WTC11 (cell line): ENCODE data around the gene FHAD1. TPM values are rescaled to one million over a fixed set of nuclear protein-coding genes. Genes with fewer than 3 reads are reported as not detected.

Experiments
- ATAC-seq: fragments of 200-7000 bp; cut with Tn5 transposase; 2 replicates; pipeline ENCODE4 v1.10.0; 2021; ENCODE audit warnings: mild to moderate bottlenecking, moderate library complexity
- CTCF ChIA-PET: fragments of 300-600 bp; sonication (Branson Sonifier 250); formaldehyde crosslinking; loops from one replicate; lab custom pipeline; 2021; ENCODE audit warnings: antibody characterized with exemption; lab: Charles Lee
- POLR2A ChIA-PET: fragments of 350-600 bp; sonication (Branson Sonifier 250); formaldehyde crosslinking; loops from one replicate; lab custom pipeline; 2021; ENCODE audit warnings: antibody characterized with exemption; lab: Charles Lee
- DNase-seq: peaks from one replicate; pipeline ENCODE4 v3.0.0; 2021; ENCODE audit warnings: low spot score
- H3K27ac Mint-ChIP-seq: 2 replicates; pipeline ENCODE4 v1.8.0; 2021; ENCODE audit warnings: mixed read lengths
- H3K27me3 Mint-ChIP-seq: 2 replicates; pipeline ENCODE4 v1.8.0; 2021; ENCODE audit warnings: low read depth, mild to moderate bottlenecking, moderate library complexity, mixed read lengths
- H3K36me3 Mint-ChIP-seq: 2 replicates; pipeline ENCODE4 v1.8.0; 2021; ENCODE audit warnings: mixed read lengths
- H3K4me1 Mint-ChIP-seq: 2 replicates; pipeline ENCODE4 v1.8.0; 2022; ENCODE audit warnings: mixed read lengths
- H3K4me3 Mint-ChIP-seq: 2 replicates; pipeline ENCODE4 v1.8.0; 2021; ENCODE audit warnings: mild to moderate bottlenecking, moderate library complexity, mixed read lengths
- H3K9me3 Mint-ChIP-seq: 2 replicates; pipeline ENCODE4 v1.8.0; 2021; ENCODE audit warnings: mixed read lengths
- ETV6 ChIP-seq: sonication (generic); formaldehyde crosslinking; IDR thresholded peaks from 2 replicates; pipeline ENCODE4 v1.8.1; 2022; ENCODE audit warnings: mild to moderate bottlenecking, missing genetic modification reagents
- FOXK1 ChIP-seq: sonication (generic); formaldehyde crosslinking; IDR thresholded peaks from 2 replicates; pipeline ENCODE4 v1.8.0; 2022; ENCODE audit warnings: mild to moderate bottlenecking, moderate library complexity, missing genetic modification reagents
- GTF2I ChIP-seq: fragments of 250-450 bp; sonication (Bioruptor Pico); conservative IDR thresholded peaks from 2 replicates; pipeline ENCODE4 v1.4.0; 2021; ENCODE audit warnings: mild to moderate bottlenecking
- JAZF1 ChIP-seq: fragments of 250-450 bp; sonication (Bioruptor Pico); IDR thresholded peaks from 2 replicates; pipeline ENCODE4 v1.9.0; 2021; ENCODE audit warnings: moderate library complexity, mild to moderate bottlenecking, inconsistent platforms
- NR1H2 ChIP-seq: sonication (generic); formaldehyde crosslinking; IDR thresholded peaks from 2 replicates; pipeline ENCODE4 v1.9.0; 2021; ENCODE audit warnings: mild to moderate bottlenecking, moderate library complexity, missing genetic modification reagents
- PRRX2 ChIP-seq: fragments of 250-450 bp; sonication (Bioruptor Pico); IDR thresholded peaks from 2 replicates; pipeline ENCODE4 v1.8.0; 2021; ENCODE audit warnings: mild to moderate bottlenecking
- SP1 ChIP-seq: sonication (generic); formaldehyde crosslinking; conservative IDR thresholded peaks from 2 replicates; pipeline ENCODE4 v1.8.1; 2022; ENCODE audit warnings: missing genetic modification reagents
- ZNF423 ChIP-seq: fragments of 250-450 bp; sonication (Bioruptor Pico); IDR thresholded peaks from 2 replicates; pipeline ENCODE4 v2.1.2; 2022; ENCODE audit warnings: mild to moderate bottlenecking, moderate library complexity
- total RNA-seq: library from RNA; stranded (reverse); gene quantifications from 3 replicates; pipeline ENCODE4 v1.2.3, GENCODE V29; 2021
- TF ChIP-seq, protein P1 (sequence below): sonication (generic); formaldehyde crosslinking; IDR thresholded peaks from 2 replicates; pipeline ENCODE4 v1.8.0; 2023; ENCODE audit warnings: missing genetic modification reagents
- TF ChIP-seq, protein P2 (sequence below): sonication (generic); formaldehyde crosslinking; IDR thresholded peaks from 2 replicates; pipeline ENCODE4 v1.8.1; 2023; ENCODE audit warnings: mild to moderate bottlenecking, missing genetic modification reagents, moderate library complexity
- TF ChIP-seq, protein P3 (sequence below): sonication (generic); formaldehyde crosslinking; IDR thresholded peaks from 2 replicates; pipeline ENCODE4 v1.8.1; 2023; ENCODE audit warnings: mild to moderate bottlenecking, missing genetic modification reagents
- TF ChIP-seq, protein P4 (sequence below): fragments of 200-600 bp; IDR thresholded peaks from 2 replicates; pipeline ENCODE4 v1.8.0; 2022; ENCODE audit warnings: antibody characterized with exemption
- TF ChIP-seq, protein P5 (sequence below): sonication (generic); formaldehyde crosslinking; IDR thresholded peaks from 2 replicates; pipeline ENCODE4 v1.8.1; 2023; ENCODE audit warnings: mild to moderate bottlenecking, missing genetic modification reagents
- TF ChIP-seq, protein P6 (sequence below): sonication (generic); formaldehyde crosslinking; IDR thresholded peaks from 2 replicates; pipeline ENCODE4 v1.8.1; 2023; ENCODE audit warnings: mild to moderate bottlenecking, missing genetic modification reagents, borderline replicate concordance
- TF ChIP-seq, protein P7 (sequence below): sonication (generic); formaldehyde crosslinking; IDR thresholded peaks from 2 replicates; pipeline ENCODE4 v1.8.0; 2022; ENCODE audit warnings: mild to moderate bottlenecking, missing genetic modification reagents

The FHAD1 gene
- total RNA-seq, 1 experiment from 2014 or later, result 3.0 TPM

DNA sequence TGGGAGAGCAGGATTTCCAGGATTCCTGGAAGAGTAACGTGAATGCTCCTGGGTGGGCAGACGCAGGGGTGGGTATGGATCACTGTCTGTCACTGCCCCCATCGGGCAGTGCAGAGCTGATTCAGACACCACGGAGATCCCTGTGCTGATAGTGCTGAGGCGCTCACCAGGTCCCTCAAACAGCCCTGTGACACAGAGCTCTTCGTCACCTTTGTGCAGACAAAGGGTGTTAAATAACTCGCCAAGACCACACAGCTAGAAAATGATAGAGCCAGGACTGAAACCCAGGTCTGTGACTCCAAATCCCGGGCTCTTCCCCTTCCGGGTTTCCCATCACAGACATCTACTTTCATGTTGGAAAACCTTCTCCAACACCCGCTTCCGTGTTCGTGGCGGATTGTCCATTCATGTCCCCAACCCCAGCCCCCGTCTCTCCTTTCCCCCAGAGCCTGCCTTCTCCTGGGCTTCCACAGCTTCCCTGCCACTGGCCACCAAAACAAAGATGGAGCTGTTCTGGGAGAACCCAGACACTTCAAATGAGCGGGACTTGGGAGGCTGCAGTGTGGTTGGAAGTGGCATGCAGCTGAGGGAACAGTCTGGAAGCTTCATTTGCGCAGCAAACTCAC, 165.3 kb downstream of the FHAD1 start (continued):
- TF ChIP-seq, protein P1, sequence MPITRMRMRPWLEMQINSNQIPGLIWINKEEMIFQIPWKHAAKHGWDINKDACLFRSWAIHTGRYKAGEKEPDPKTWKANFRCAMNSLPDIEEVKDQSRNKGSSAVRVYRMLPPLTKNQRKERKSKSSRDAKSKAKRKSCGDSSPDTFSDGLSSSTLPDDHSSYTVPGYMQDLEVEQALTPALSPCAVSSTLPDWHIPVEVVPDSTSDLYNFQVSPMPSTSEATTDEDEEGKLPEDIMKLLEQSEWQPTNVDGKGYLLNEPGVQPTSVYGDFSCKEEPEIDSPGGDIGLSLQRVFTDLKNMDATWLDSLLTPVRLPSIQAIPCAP, result no peak

DNA sequence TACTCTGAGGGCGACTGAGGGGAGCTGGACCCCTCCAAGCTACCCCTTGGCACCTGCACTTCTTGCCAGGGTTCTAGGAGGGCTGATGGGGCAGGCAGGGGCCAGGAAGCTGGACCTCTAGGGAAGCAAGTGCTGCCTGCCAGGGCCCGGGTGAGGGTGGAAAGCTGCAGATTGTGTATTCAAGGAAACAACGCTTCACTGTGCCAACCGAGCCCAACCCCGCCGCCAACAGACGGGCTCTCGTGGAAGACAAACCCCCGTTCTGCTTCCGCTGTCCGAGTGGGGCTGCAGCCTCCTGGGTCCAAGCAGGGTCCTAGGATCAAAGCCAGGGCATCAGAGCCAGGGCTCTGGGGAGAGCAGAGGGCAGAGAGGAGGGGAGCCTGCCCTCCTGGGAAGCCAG, 165.8 kb downstream of the FHAD1 start:
- DNase-seq, result no peak
- Mint-ChIP-seq H3K36me3 (no peaks in the 10 kb centered on the region), H3K4me1 (peaks cover 26% of the 10 kb centered on the region), H3K9me3 (no peaks in the 10 kb centered on the region)
- CTCF ChIA-PET, result interaction anchor here (0.9 to 1.4 kb wide), 2 partner anchors 18 to 284 kb away, joined by 3 to 7 read pairs; no protein-coding TSS in a partner anchor
- POLR2A ChIA-PET, result no interaction called here
- TF ChIP-seq NR1H2 (CRISPR knock-in tag), result no peak
- TF ChIP-seq, protein P2, sequence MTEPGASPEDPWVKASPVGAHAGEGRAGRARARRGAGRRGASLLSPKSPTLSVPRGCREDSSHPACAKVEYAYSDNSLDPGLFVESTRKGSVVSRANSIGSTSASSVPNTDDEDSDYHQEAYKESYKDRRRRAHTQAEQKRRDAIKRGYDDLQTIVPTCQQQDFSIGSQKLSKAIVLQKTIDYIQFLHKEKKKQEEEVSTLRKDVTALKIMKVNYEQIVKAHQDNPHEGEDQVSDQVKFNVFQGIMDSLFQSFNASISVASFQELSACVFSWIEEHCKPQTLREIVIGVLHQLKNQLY, result no peak
- TF ChIP-seq, protein P3, sequence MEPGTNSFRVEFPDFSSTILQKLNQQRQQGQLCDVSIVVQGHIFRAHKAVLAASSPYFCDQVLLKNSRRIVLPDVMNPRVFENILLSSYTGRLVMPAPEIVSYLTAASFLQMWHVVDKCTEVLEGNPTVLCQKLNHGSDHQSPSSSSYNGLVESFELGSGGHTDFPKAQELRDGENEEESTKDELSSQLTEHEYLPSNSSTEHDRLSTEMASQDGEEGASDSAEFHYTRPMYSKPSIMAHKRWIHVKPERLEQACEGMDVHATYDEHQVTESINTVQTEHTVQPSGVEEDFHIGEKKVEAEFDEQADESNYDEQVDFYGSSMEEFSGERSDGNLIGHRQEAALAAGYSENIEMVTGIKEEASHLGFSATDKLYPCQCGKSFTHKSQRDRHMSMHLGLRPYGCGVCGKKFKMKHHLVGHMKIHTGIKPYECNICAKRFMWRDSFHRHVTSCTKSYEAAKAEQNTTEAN (CRISPR knock-in tag), result no peak
- TF ChIP-seq, protein P4, sequence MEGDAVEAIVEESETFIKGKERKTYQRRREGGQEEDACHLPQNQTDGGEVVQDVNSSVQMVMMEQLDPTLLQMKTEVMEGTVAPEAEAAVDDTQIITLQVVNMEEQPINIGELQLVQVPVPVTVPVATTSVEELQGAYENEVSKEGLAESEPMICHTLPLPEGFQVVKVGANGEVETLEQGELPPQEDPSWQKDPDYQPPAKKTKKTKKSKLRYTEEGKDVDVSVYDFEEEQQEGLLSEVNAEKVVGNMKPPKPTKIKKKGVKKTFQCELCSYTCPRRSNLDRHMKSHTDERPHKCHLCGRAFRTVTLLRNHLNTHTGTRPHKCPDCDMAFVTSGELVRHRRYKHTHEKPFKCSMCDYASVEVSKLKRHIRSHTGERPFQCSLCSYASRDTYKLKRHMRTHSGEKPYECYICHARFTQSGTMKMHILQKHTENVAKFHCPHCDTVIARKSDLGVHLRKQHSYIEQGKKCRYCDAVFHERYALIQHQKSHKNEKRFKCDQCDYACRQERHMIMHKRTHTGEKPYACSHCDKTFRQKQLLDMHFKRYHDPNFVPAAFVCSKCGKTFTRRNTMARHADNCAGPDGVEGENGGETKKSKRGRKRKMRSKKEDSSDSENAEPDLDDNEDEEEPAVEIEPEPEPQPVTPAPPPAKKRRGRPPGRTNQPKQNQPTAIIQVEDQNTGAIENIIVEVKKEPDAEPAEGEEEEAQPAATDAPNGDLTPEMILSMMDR, result no peak
- no peak for TF ChIP-seq SP1 (CRISPR knock-in tag)
- TF ChIP-seq ZNF423 (CRISPR knock-in tag), result no peak
- TF ChIP-seq ETV6 (CRISPR knock-in tag), result no peak
- TF ChIP-seq, protein P5, sequence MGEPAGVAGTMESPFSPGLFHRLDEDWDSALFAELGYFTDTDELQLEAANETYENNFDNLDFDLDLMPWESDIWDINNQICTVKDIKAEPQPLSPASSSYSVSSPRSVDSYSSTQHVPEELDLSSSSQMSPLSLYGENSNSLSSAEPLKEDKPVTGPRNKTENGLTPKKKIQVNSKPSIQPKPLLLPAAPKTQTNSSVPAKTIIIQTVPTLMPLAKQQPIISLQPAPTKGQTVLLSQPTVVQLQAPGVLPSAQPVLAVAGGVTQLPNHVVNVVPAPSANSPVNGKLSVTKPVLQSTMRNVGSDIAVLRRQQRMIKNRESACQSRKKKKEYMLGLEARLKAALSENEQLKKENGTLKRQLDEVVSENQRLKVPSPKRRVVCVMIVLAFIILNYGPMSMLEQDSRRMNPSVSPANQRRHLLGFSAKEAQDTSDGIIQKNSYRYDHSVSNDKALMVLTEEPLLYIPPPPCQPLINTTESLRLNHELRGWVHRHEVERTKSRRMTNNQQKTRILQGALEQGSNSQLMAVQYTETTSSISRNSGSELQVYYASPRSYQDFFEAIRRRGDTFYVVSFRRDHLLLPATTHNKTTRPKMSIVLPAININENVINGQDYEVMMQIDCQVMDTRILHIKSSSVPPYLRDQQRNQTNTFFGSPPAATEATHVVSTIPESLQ, result no peak
- TF ChIP-seq, all 79 proteins: peak for 0
- Mint-ChIP-seq H3K27me3 (peaks cover 36% of the 10 kb centered on the region), H3K27ac (no peak overlapping the region), H3K4me3 (no peak overlapping the region)
- no peak for ATAC-seq

DNA sequence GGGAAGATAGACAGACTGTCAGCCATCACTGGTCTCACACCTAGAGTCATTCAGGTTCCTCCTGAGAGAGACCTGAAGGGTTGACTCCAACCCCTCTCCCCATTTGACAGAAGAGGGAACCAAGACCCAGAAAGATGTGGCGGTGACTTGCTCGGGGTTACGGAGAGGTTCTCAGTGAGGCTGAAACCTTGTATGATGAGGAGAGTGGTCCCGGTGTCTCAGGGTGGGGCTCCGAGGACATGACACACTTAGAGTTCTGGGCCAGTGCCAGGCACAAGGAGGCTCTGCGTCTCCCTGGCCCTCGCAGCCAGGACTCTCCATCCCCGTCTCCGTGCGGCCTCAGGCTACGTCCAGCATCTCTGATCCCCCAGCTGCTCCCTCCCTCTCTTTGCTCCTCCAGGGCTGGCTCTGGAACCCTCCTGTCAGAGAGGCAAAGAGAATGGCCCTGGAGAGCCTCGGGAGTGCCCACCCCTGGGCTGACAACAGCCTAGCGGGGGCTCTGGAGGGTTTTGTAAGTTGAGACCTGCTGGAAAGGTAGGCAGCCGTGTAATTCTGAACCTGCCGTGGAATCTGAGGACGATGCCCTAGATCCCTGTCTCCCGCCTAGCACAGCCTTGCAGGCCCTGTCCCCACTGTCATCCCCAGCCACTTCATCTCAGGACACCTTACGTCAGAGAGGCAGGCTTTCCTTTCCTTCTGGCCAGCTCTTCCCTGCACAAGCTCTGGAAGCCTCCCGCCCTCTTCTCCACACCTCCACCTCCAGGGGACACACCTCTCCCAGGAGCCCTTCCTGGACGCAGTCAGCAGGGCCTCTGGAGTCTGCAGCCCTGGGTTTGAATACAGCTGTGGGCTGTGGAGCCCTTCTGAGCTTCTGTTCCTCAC, 166.8 kb downstream of the FHAD1 start:
- peaks cover 23% of the 10 kb centered on the region for H3K4me1 Mint-ChIP-seq
- no peak overlapping the region for H3K27ac Mint-ChIP-seq
- TF ChIP-seq ETV6 (CRISPR knock-in tag), result no peak
- TF ChIP-seq, protein P6, sequence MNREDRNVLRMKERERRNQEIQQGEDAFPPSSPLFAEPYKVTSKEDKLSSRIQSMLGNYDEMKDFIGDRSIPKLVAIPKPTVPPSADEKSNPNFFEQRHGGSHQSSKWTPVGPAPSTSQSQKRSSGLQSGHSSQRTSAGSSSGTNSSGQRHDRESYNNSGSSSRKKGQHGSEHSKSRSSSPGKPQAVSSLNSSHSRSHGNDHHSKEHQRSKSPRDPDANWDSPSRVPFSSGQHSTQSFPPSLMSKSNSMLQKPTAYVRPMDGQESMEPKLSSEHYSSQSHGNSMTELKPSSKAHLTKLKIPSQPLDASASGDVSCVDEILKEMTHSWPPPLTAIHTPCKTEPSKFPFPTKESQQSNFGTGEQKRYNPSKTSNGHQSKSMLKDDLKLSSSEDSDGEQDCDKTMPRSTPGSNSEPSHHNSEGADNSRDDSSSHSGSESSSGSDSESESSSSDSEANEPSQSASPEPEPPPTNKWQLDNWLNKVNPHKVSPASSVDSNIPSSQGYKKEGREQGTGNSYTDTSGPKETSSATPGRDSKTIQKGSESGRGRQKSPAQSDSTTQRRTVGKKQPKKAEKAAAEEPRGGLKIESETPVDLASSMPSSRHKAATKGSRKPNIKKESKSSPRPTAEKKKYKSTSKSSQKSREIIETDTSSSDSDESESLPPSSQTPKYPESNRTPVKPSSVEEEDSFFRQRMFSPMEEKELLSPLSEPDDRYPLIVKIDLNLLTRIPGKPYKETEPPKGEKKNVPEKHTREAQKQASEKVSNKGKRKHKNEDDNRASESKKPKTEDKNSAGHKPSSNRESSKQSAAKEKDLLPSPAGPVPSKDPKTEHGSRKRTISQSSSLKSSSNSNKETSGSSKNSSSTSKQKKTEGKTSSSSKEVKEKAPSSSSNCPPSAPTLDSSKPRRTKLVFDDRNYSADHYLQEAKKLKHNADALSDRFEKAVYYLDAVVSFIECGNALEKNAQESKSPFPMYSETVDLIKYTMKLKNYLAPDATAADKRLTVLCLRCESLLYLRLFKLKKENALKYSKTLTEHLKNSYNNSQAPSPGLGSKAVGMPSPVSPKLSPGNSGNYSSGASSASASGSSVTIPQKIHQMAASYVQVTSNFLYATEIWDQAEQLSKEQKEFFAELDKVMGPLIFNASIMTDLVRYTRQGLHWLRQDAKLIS (CRISPR knock-in tag), result no peak
- TF ChIP-seq GTF2I (CRISPR knock-in tag), result no peak
- TF ChIP-seq, protein P7, sequence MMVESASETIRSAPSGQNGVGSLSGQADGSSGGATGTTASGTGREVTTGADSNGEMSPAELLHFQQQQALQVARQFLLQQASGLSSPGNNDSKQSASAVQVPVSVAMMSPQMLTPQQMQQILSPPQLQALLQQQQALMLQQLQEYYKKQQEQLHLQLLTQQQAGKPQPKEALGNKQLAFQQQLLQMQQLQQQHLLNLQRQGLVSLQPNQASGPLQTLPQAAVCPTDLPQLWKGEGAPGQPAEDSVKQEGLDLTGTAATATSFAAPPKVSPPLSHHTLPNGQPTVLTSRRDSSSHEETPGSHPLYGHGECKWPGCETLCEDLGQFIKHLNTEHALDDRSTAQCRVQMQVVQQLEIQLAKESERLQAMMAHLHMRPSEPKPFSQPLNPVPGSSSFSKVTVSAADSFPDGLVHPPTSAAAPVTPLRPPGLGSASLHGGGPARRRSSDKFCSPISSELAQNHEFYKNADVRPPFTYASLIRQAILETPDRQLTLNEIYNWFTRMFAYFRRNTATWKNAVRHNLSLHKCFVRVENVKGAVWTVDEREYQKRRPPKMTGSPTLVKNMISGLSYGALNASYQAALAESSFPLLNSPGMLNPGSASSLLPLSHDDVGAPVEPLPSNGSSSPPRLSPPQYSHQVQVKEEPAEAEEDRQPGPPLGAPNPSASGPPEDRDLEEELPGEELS (CRISPR knock-in tag), result no peak
- TF ChIP-seq, protein P4, result no peak
- no peak for TF ChIP-seq PRRX2 (CRISPR knock-in tag)
- TF ChIP-seq FOXK1, result no peak
- TF ChIP-seq JAZF1, result no peak
- TF ChIP-seq, all 79 proteins: peak for 0
- H3K27me3 Mint-ChIP-seq, result peaks cover 26% of the 10 kb centered on the region
- no peaks in the 10 kb centered on the region for H3K36me3 Mint-ChIP-seq
- H3K9me3 Mint-ChIP-seq, result no peaks in the 10 kb centered on the region
- no peak for DNase-seq
- ChIA-PET POLR2A (no interaction called here), CTCF (interaction anchor here (1.0 to 1.5 kb wide), 3 partner anchors 18 to 90 kb away, joined by 3 to 10 read pairs (median 7); no protein-coding TSS in a partner anchor)
- no peak overlapping the region for H3K4me3 Mint-ChIP-seq
- ATAC-seq, result no peak
